ENCODE data around the gene ABR.

The ABR gene

DNA sequence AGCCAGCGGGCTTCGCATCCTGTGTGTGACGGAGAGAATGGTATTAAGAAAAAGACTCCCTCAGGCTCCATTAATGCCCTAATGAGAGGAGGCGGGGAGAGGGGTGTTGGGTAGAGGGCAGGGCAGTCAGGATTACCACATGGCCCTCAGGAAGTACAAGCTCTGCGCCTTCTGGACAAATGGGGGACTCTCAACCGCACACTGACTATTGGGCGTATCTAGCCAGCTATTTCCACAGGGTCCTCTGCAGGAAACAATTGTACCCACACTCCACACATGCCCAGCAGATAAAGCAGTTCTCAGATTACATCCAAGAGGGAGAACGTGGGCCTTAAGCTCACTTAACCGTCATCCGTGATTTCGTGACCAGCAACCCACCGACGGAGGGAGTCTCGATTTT, 214.9 kb downstream of the ABR start:
- no peak for DNase-seq (ENCODE audit: low read depth)
- TF ChIP-seq, protein P1, sequence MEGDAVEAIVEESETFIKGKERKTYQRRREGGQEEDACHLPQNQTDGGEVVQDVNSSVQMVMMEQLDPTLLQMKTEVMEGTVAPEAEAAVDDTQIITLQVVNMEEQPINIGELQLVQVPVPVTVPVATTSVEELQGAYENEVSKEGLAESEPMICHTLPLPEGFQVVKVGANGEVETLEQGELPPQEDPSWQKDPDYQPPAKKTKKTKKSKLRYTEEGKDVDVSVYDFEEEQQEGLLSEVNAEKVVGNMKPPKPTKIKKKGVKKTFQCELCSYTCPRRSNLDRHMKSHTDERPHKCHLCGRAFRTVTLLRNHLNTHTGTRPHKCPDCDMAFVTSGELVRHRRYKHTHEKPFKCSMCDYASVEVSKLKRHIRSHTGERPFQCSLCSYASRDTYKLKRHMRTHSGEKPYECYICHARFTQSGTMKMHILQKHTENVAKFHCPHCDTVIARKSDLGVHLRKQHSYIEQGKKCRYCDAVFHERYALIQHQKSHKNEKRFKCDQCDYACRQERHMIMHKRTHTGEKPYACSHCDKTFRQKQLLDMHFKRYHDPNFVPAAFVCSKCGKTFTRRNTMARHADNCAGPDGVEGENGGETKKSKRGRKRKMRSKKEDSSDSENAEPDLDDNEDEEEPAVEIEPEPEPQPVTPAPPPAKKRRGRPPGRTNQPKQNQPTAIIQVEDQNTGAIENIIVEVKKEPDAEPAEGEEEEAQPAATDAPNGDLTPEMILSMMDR (conservative IDR thresholded peaks at IDR 0.05; ENCODE audit: low read length) = no peak
- no peak overlapping the region for H3K4me3 ChIP-seq (ENCODE audit: low read length)

DNA sequence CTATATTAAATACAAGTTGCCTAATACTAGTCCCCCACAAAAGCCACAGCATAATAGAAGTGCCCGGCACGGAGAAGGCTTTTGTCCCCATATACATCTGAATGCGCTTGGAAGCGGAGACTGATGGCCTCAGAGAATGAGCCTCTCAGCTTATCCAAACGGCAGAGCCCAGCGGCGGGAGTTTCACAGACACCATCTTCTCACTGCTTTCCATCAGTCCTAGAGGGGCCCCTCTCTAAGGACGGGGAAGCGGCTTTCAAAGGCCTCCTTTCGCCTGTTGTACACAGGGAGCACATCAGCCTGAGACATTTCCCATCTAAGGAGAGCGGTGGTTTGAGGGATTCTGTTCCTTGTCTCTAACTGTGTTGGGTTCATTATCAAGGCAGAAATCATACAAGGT, 217.1 kb downstream of the ABR start:
- DNase-seq (ENCODE audit: low read depth) = no peak
- TF ChIP-seq, protein P1 (conservative IDR thresholded peaks at IDR 0.05; ENCODE audit: low read length) = no peak
- H3K4me3 ChIP-seq (ENCODE audit: low read length) = no peak overlapping the region

DNA sequence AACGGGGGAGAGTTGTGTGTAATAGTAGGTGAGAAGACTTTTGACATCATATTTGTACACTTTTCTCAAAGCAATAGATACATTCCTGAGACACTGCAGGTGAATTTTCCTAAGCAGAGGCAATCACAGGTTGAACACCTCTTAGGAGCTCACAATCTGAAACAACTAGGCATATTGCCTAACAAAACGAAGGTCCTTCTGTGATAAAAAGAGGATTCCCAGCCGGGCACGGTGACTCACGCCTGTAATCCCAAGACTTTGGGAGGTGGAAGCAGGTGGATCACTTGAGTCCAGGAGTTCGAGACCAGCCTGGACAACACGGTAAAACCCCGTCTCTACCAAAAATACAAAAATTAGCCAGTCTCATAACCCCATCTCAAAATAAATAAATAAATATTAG, 217.6 kb downstream of the ABR start:
- DNase-seq (ENCODE audit: low read depth) = no peak
- H3K4me3 ChIP-seq (ENCODE audit: low read length) = no peak overlapping the region
- TF ChIP-seq, protein P1 (conservative IDR thresholded peaks at IDR 0.05; ENCODE audit: low read length) = no peak

DNA sequence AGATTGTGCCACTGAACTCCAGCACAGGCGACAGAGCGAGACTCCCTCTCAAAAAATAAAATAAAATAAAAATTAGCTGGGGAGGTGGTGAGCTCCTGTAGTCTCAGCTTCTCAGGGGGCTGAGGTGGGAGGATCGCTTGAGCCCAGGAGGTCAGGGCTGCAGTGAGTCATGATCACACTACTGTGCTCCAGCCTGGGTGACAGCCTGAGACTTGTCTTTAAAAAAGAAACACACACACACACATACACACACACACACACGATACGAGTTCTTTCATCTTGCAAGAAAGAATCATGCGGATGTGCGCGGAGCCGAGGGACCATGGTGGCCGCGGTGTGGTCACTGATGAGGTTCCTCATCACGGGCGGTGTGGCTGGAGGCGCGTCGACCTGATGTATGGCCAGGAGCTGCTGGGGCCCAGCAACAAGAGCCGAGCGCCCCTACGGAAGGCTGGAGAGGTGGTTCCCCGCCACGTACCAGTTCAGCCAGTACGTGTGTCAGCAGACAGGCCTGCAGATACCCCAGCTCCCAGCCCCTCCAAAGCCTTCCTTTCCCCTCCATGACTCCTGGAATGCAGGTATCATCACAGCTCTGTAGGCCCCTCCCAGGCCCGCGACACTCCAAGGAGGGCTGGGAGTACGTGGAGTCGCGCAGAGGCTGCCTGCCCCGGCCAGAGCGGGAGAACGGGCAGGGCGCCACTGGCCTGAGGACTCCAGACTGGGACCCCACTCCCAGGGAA, 220.9 kb downstream of the ABR start:
- TF ChIP-seq, protein P1 (conservative IDR thresholded peaks at IDR 0.05; ENCODE audit: low read length) = no peak
- no peak for DNase-seq (ENCODE audit: low read depth)
- no peak overlapping the region for H3K4me3 ChIP-seq (ENCODE audit: low read length)

DNA sequence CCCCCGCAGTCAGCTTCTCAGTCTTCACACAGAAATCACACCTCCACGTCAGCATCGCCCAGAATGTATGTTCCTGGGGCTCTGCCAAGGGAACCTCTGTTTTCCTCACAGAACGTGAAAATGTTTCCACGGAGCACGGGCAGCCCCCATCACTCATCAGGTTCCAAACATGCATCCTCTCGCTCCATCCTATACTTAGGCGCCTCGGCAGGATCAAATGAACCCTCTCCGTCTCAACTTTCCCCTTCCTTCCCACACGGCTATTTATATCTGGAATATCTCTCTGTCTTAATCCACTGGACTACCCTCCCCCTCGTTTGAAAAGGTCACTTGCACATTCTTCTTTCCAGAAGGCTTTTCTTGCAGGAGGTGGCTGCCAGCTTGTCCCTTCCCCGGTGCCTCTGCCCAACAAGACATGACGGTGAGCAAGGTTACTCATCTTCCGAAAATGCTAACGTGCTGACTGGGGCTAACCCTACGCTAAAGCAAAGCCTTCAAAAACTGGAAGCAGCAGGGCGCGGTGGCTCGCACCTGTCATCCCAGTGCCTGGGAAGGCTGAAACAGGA, 221.8 kb downstream of the ABR start:
- DNase-seq (ENCODE audit: low read depth) = no peak
- TF ChIP-seq, protein P1 (conservative IDR thresholded peaks at IDR 0.05; ENCODE audit: low read length) = no peak
- no peak overlapping the region for H3K4me3 ChIP-seq (ENCODE audit: low read length)

DNA sequence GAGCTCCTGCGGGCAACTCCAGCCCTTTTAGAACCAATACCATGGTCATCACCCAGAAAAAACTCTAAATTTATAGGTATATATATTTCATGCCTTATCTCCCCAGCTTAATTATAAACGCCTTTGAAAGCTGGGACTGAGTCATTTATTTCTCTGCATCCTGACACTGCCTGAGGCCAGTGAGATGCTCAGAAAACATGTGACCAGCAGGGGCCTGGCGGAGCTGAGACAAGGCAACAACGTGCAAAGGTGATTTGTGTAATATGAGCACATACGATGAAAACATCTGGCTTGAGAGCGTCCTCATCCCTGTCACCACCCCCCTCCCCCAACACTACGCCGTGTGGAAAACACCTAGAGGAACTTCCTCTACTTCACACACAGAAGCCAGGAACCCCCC, 222.9 kb downstream of the ABR start:
- no peak overlapping the region for H3K4me3 ChIP-seq (ENCODE audit: low read length)
- TF ChIP-seq, protein P1 (conservative IDR thresholded peaks at IDR 0.05; ENCODE audit: low read length) = no peak
- DNase-seq (ENCODE audit: low read depth) = no peak

Data from AG10803 (cell line).